ENCODE measurements around the gene MBD3L4.
"Not testable (repeated sequence)": the region's sequence is repeated elsewhere in the genome, so short reads cannot be mapped to it uniquely, and the experiment has no call there.

The MBD3L4 gene

GRCh38 chr19:7040079-7040478 is at the start of gene MBD3L4:
Gene MBD3L4, minus strand, starts transcription at chr19:7040179. Its CDS starts 35 bp downstream, at chr19:7040144.
- H3K4me3 ChIP-seq (replicated peaks; ENCODE audit: low read depth, low read length); DNase-seq (ENCODE audit: extremely low read depth, low read depth): not testable (repeated sequence)

- no peak for DNase-seq (ENCODE audit: extremely low read depth, low read depth)
- H3K4me3 ChIP-seq (replicated peaks; ENCODE audit: low read depth, low read length): no peak overlapping the region
- TF ChIP-seq CTCF (IDR thresholded peaks at IDR 0.05; ENCODE audit: low read depth, low read length, missing control alignments): no peak
Observed at GRCh38 chr19:7088999-7089398, 49.0 kb upstream of the MBD3L4 start.

- DNase-seq (ENCODE audit: extremely low read depth, low read depth): no peak
- TF ChIP-seq CTCF (IDR thresholded peaks at IDR 0.05; ENCODE audit: low read depth, low read length, missing control alignments): no peak
- H3K4me3 ChIP-seq (replicated peaks; ENCODE audit: low read depth, low read length): no peak overlapping the region
Observed at GRCh38 chr19:7083076-7083956, 43.3 kb upstream of the MBD3L4 start.

- DNase-seq (ENCODE audit: extremely low read depth, low read depth): no peak
- no peak for TF ChIP-seq CTCF (IDR thresholded peaks at IDR 0.05; ENCODE audit: low read depth, low read length, missing control alignments)
- no peak overlapping the region for H3K4me3 ChIP-seq (replicated peaks; ENCODE audit: low read depth, low read length)
Observed at GRCh38 chr19:7078008-7078407, 38.0 kb upstream of the MBD3L4 start.

GRCh38 chr19:7076151-7076550 is 36.2 kb upstream of the MBD3L4 start:
- TF ChIP-seq CTCF (IDR thresholded peaks at IDR 0.05; ENCODE audit: low read depth, low read length, missing control alignments): no peak
- H3K4me3 ChIP-seq (replicated peaks; ENCODE audit: low read depth, low read length): no peak overlapping the region
- DNase-seq (ENCODE audit: extremely low read depth, low read depth): no peak

GRCh38 chr19:7074705-7075282 is 34.8 kb upstream of the MBD3L4 start:
- H3K4me3 ChIP-seq (replicated peaks; ENCODE audit: low read depth, low read length): no peak overlapping the region
- TF ChIP-seq CTCF (IDR thresholded peaks at IDR 0.05; ENCODE audit: low read depth, low read length, missing control alignments): no peak
- no peak for DNase-seq (ENCODE audit: extremely low read depth, low read depth)

- H3K4me3 ChIP-seq (replicated peaks; ENCODE audit: low read depth, low read length): no peak overlapping the region
- DNase-seq (ENCODE audit: extremely low read depth, low read depth): no peak
- no peak for TF ChIP-seq CTCF (IDR thresholded peaks at IDR 0.05; ENCODE audit: low read depth, low read length, missing control alignments)
Observed at GRCh38 chr19:7072541-7072940, 32.6 kb upstream of the MBD3L4 start.
